ENCODE data around the gene CRACR2B. TPM values are rescaled to one million over a fixed set of nuclear protein-coding genes. Genes with fewer than 3 reads are reported as not detected.

The CRACR2B gene
- total RNA-seq, 1 experiment from 2014 or later: 11.8 TPM

- CTCF ChIA-PET: no interaction called here
- H3K4me1 ChIP-seq (ENCODE audit: control insufficient read depth in 1 of 2, insufficient read depth in 2 of 2, low read length in 2 of 2): peaks cover 21 to 32% of the 10 kb centered on the region in 2 experiments
- RAD21 ChIA-PET (ENCODE audit: low non-redundant PET in 1 of 2, low total read pairs in 2 of 2, uncharacterized antibody in 2 of 2, unreplicated experiment in 2 of 2): no interaction called here
- POLR2A ChIA-PET: no interaction called here
- no peak overlapping the region for H3K4me3 ChIP-seq (replicated peaks in 1 of 2; ENCODE audit: low read depth in 1 of 2, low read length in 2 of 2)
- H3K36me3 ChIP-seq (ENCODE audit: control insufficient read depth in 1 of 2, insufficient read depth in 2 of 2, low read length in 2 of 2): peaks cover 0 to 9% of the 10 kb centered on the region in 2 experiments; a peak in 1 of 4 replicates
- no peaks in the 10 kb centered on the region for H4K20me1 ChIP-seq (ENCODE audit: insufficient read depth)
- no peak overlapping the region for H3K9ac ChIP-seq (ENCODE audit: low read length)
- DNase-seq (ENCODE audit: low read depth, low spot score): no peak
- H3K9me2 ChIP-seq (ENCODE audit: insufficient read depth): no peaks in the 10 kb centered on the region
- H3K79me2 ChIP-seq (ENCODE audit: insufficient read depth, low read length): peaks cover 17% of the 10 kb centered on the region
- no peak for TF ChIP-seq POLR2A (IDR thresholded peaks at IDR 0.05; ENCODE audit: borderline replicate concordance, extremely low read depth, insufficient read depth, insufficient read length)
- no peak for TF ChIP-seq CEBPB (IDR thresholded peaks at IDR 0.05; ENCODE audit: low read depth)
- no peak for TF ChIP-seq EGR1 (IDR thresholded peaks at IDR 0.05; ENCODE audit: low read depth)
- TF ChIP-seq YY1 (IDR thresholded peaks at IDR 0.05; ENCODE audit: extremely low read depth, insufficient replicate concordance, low read depth, low read length): no peak
- TF ChIP-seq JUND (IDR thresholded peaks at IDR 0.05): no peak
- TF ChIP-seq ZFX (IDR thresholded peaks at IDR 0.05): no peak
- TF ChIP-seq SIN3A (IDR thresholded peaks at IDR 0.05; ENCODE audit: low read depth): no peak
- TF ChIP-seq, protein P1, sequence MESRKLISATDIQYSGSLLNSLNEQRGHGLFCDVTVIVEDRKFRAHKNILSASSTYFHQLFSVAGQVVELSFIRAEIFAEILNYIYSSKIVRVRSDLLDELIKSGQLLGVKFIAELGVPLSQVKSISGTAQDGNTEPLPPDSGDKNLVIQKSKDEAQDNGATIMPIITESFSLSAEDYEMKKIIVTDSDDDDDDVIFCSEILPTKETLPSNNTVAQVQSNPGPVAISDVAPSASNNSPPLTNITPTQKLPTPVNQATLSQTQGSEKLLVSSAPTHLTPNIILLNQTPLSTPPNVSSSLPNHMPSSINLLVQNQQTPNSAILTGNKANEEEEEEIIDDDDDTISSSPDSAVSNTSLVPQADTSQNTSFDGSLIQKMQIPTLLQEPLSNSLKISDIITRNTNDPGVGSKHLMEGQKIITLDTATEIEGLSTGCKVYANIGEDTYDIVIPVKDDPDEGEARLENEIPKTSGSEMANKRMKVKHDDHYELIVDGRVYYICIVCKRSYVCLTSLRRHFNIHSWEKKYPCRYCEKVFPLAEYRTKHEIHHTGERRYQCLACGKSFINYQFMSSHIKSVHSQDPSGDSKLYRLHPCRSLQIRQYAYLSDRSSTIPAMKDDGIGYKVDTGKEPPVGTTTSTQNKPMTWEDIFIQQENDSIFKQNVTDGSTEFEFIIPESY (IDR thresholded peaks at IDR 0.05; ENCODE audit: extremely low read depth, insufficient replicate concordance, low read length): no peak
- intact Hi-C loops (cut with micrococcal nuclease): no loop called here
- H3K4me2 ChIP-seq (ENCODE audit: low read length): no peak overlapping the region
- no peak overlapping the region for H2AFZ ChIP-seq (ENCODE audit: low read depth, low read length, poor library complexity, severe bottlenecking)
- no peak overlapping the region; the same call in 1 of the 2 replicates for H3K27ac ChIP-seq (ENCODE audit: low read depth, low read length)
- no TSS peak for BruUV-seq (replicated peaks)
- no peaks in the 10 kb centered on the region for H3K27me3 ChIP-seq (ENCODE audit: insufficient read depth, low read length)
- ATAC-seq: no peak
- no peaks in the 10 kb centered on the region for H3K9me3 ChIP-seq (ENCODE audit: control insufficient read depth in 1 of 2, insufficient read depth in 1 of 2, low read depth in 1 of 2, low read length in 2 of 2)
Observed at GRCh38 chr11:802018-802617, 25.6 kb upstream of the CRACR2B start.

Measured in HCT116 (cell line).